GM19328 (cell line): Measurements from ENCODE around the gene RBM4.

Experiments used
- ATAC-seq: cut with Tn5 transposase; IDR thresholded peaks from one replicate; pipeline ENCODE4 v1.9.1; 2021; ENCODE audit warnings: mild to moderate bottlenecking, moderate library complexity; ENCODE audit not compliant: unreplicated experiment

RBM4 gene

GRCh38 chr11:66649903-66650302, 11.4 kb downstream of the RBM4 start:
- ATAC-seq: no peak

DNA sequence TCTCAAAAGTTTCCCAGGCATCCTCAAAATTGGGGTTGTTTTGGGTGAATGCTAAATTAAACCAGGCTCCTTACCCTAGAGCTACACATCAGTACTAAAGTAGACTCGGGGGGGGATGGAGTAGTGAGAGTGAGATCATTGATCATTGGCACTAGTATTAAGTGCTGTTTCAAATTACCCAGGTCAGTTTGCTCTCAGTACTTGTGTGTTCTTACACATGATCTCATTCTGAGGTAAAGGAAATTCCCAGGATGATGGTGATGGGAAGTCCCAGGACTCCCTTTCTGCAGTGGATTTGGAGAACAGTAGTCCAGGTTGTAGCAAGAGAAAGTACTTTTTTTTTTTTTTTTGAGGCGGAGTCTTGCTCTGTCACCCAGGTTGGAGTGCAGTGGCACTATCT, 12.5 kb downstream of the RBM4 start:
- ATAC-seq: no peak

GRCh38 chr11:66652651-66653050, 14.1 kb downstream of the RBM4 start:
- ATAC-seq: no peak

DNA sequence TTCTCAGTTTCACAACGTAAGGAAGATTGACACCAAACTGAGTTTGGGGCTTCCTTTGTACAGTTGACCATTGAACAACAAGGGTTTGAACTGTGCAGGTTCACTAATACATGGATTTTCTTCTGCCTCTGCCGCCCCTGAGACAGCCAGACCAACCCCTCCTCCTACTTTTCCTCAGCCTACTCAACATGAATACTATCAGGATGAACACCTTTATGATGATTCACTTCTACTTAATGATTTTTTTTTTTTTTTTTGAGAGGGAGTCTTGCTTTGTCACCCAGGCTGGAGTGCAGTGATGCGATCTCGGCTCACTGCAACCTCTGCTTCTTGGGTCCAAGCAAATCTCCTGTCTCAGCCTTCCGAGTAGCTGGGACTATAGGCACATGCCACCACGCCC, 14.6 kb downstream of the RBM4 start:
- ATAC-seq: no peak

DNA sequence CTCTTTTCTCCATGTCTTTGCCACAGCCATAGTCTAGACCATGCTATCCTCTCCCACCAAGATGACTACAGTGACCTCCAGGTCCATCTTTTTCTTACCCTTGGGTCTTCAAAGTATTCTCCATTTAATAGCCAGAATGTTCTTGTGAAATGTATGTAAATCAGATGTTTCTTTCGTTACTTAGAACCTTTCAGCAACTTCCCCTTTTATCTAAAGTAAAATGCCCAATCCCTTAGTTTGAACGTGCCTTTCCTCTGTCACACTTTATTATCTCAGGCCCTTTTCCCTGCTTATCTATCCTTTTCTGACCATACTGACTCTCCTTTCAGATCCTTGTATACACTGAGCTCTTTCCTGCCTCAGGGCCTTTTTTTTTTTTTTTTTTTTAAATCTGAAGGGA, 21.3 kb downstream of the RBM4 start:
- no peak for ATAC-seq

- no peak for ATAC-seq
These were observed 25.3 kb downstream of the RBM4 start for GRCh38 chr11:66663741-66664296.

- ATAC-seq: no peak
These were observed 26.9 kb downstream of the RBM4 start for GRCh38 chr11:66665369-66665768.

DNA sequence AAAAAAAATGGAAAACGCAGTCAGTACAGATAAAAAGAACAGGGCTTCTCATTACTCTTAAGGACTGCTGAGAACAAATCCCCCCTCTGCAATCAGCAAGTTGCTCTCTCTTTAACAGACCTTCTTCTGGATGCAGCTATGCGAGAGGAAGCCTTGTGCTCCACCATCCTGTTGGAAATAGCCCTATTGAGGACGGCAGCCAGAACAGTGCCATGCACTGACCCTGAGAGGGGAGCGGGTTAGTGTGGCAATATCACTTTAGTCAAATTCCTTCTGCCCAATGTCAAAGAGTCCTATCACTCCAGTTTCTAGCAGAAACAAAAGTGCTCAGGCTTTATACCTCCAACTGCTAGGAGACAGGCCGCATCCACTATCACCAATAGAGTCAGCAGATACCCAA, 32.3 kb downstream of the RBM4 start:
- no peak for ATAC-seq

DNA sequence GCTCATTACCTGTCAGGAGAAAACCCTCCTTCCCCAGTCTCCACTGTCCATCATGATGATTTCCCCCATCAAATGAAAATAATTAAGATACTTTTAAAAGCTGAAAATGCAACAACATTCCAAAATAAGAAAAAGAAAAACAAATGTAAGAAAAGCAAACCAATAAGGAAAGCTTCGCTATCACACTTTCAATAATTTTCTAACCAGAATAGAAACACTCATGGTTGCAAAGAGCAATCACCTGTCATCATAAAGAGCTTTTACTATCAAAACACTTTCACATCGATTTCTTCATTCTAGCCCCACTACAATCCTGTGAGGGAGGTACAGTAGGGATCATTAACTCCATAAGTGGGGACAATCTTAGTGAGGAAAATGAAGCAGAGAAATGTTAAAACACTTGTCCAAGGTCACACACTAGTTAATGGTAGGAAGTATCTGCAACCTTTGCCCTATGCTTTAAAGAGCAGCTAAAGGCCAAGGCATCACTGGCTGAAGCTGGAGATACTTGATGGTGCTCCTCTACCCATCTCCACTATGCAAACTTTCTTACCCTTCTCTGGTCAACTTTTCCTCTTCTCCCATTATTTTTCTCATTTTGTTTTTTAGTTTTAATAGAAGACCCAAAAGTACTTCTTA, 36.6 kb downstream of the RBM4 start:
- no peak for ATAC-seq

DNA sequence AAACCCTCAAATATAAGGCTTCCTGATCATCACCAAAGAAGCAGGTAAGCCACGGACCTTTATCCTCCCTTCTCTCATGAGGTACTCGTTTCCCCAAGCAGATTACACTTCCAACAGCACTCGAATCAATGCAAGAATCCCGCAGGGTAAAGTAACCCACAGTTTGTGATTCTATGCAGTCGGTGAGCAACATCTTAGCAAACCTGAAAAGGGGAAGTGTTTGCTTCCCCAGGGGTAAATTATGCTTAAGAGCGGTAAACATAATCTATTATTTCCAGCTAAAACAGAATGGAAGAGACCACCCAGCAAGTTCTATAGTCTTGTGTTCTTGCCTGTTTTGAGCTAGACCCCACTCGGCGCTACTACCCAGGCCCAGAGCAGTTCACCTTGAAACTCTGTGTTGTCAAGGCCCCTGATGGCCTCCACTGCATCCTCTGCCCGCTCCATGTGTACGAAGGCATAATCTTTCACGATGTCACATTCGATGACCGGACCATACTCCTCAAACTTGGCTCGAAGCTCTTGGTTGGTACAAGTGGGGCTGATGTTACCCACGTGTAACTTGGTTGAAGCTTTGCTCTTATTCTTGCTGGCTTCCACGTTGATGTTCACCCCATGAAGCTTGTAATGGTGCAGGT, 37.9 kb downstream of the RBM4 start:
- no peak for ATAC-seq

- peak; percentile 32 for ATAC-seq
These were observed 38.6 kb downstream of the RBM4 start for GRCh38 chr11:66676931-66677598.

DNA sequence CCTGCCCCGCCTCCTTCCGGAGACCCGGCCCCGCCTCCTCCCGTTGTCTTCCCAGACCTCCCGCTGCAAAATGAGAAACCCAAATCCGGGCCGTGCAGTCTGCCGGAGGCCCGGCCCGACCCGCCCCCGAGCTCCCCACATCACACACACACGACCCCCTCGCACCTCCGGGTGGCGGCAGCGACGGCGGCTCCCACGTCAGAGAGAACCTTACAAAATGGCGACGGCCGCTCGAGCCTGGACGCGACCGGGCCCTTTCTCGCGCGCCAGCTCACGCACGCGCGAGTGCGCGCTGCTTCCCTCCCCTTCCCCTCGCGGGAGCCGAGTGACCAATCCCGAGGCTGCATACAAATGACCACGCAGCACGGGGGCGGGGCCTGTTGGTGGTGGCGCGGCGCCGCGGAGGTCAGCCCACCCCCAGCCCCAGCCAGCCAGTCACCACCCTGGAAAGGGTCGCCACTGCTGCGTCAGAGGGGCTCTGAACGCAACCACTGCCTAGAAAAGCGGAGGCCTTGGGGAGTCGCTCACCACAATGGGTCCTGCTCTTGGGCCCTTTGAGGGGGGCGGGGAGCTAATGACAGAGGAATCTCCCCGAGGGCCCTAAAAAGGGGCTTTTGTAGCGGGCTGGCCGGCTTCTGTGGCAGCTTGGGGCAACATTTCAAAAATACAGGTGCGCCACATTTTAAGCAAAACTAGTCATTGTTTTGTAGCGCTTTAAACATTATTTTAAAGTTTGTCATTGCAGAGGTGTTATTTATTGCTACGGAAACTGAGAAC, 39.3 kb downstream of the RBM4 start, which contains the start of gene RBM4B:
Gene RBM4B (minus strand): TSS at position 289 of the 777 bp plus-strand sequence. CDS start 808 bp downstream, outside the sequence.
- peak; percentile 88 for ATAC-seq

DNA sequence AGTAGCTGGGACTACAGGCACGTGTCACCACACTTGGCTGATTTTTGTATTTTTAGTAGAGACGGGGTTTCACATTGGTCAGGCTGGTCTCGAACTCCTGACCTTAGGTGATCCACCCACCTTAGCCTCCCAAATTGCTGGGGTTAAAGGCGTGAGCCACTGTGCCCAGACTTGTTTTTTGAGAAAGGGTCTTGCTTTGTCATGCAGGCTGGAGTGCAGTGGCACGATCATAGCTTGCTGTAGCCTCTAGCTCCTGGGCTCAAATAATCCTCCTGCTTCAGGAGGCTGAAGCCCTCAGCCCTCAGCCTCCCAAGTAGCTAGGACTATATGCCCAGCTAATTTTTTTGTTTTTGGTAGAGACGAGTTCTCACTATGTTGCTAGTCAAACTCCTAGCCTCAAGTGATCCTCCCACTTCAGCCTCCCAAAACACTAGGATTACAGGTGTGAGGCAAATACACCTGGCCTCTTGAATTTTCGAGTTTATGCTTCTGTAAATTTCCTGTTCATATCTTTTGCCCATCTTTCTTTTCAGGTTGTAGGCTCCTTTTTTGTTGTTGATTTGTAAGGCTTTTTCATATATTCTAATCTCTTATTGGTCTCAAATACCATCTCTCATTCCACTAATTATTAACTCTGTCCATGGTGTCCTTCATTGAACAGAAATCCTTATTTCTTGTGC, 42.6 kb downstream of the RBM4 start:
- ATAC-seq: no peak

GRCh38 chr11:66683877-66684276, 45.4 kb downstream of the RBM4 start:
- no peak for ATAC-seq

- no peak for ATAC-seq
These were observed 46.1 kb downstream of the RBM4 start for GRCh38 chr11:66684635-66685034.

DNA sequence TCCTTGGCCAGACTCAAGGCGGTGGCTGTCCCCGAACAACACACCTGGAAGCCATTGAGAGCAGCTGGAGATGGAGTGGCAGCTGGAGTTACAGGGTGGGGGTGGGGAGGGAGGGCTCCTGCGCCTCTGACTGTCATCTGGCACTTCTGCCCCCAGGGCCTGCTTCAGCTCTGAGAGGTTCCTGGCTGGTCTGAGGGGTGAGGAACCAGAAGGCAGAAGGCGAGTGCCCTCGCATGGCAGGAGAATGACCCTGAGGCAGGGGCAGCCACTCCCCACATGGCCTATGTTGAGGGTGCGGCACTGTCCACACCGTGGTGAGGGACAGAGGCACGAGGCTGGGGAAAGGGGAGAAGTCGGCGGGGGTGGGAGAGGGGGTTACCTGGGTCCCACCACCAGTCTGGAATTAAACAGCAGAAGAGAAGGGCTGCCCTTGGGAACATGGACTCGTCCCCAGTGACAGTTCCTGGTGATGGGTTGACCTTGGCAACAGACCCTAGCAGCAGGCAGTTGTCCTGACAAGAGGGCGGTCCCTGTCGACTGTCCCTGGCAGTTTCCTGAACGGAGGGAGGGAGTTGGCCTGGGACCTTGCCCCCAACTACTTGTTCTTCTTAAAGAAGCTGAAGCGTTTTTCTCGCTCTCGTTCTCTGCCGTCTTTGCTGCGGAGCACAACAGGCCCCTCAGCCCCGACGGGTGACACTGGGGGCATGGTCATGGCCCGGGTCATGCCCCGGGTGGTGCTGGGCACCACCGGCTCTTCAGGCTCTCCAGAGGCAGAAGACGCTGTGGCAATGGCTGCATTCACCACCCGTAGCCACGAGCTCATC, 47.0 kb downstream of the RBM4 start:
- no peak for ATAC-seq

DNA sequence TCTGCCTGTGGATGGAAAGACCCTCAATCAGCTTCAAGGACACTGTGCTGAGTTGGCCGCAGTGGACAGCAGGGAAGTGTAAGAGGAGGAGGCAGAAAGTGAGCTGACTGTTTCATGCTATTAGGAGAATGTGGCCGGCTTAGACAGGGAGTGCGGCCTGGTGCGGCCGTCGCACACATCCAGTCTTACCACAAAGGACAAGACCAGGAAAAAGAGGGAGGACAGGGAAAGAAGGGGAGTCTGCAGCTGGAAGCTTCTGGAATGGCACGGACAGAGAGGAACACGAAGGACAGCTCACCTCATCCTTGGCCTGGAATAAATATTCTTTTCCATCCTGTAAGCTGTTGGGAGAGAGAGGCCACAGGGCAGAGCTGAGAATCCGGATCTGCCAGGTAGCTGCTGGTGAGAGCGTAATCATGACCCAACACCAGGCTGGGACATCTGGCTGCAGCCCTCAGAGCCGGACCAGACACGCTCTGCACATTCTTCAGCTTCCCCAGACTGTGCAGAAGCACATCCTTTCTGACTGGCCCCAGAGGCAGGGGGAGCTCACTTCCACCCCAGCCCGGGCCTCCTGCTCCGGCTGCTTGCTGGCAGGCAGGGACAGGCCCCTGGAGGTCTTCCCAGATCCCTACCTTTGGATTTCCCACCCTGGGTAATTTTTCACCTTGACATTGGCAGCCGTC, 47.7 kb downstream of the RBM4 start:
- no peak for ATAC-seq

GRCh38 chr11:66686801-66687750, 48.6 kb downstream of the RBM4 start:
- ATAC-seq: no peak
